Keratinocyte (primary cell): ENCODE results near the gene ARL6. TPM values are rescaled to one million over a fixed set of nuclear protein-coding genes. Genes with fewer than 3 reads are reported as not detected.

Experiments used
- DNase-seq: peaks from one replicate; pipeline ENCODE4 v3.0.0-alpha.2; 2011; ENCODE audit warnings: low read depth, missing footprints, low spot score
- FAIRE-seq: peaks from 2 replicates; lab custom pipeline; 2011; peaks lifted over from hg19 to GRCh38; lab: Jason Lieb, UNC
- H2AFZ ChIP-seq: 2 replicates; pipeline ENCODE4 v1.6.0; 2012; ENCODE audit warnings: low read length, control low read depth, inconsistent platforms; ENCODE audit not compliant: control insufficient read depth
- H3K27ac ChIP-seq: 2 replicates; pipeline ENCODE4 v1.5.1; 2011; ENCODE audit warnings: low read length; ENCODE audit not compliant: control insufficient read depth, insufficient read depth
- H3K27me3 ChIP-seq: 3 replicates; pipeline ENCODE4 v1.6.0; 2011; ENCODE audit warnings: low read length; ENCODE audit not compliant: control insufficient read depth, insufficient read depth; ENCODE audit errors: extremely low read depth
- H3K36me3 ChIP-seq, 2 experiments: 2 replicates in 1 of 2; 3 replicates in 1 of 2; pipeline ENCODE4 v1.5.1; 2011; ENCODE audit warnings: low read length in 2 of 2, mild to moderate bottlenecking in 1 of 2; ENCODE audit not compliant: control insufficient read depth in 2 of 2, insufficient read depth in 2 of 2; ENCODE audit errors: extremely low read depth in 1 of 2
- H3K4me1 ChIP-seq: 3 replicates; pipeline ENCODE4 v1.5.1; 2011; ENCODE audit warnings: low read length; ENCODE audit not compliant: control insufficient read depth, insufficient read depth; ENCODE audit errors: extremely low read depth
- H3K4me2 ChIP-seq: 3 replicates; pipeline ENCODE4 v1.6.0; 2011; ENCODE audit warnings: low read depth, low read length; ENCODE audit not compliant: control insufficient read depth, insufficient read depth; ENCODE audit errors: extremely low read depth
- H3K4me3 ChIP-seq, 3 experiments: fragments of 200-600 bp in 1 of 3; sonication (generic) in 1 of 3; 2 replicates in 2 of 3; 3 replicates in 1 of 3; pipeline ENCODE4 v1.5.1; 2011 to 2016; ENCODE audit warnings: low read length in 3 of 3, mild to moderate bottlenecking in 3 of 3, control low read depth in 2 of 3, inconsistent platforms in 1 of 3, low read depth in 1 of 3, mixed read lengths in 1 of 3, mixed run types in 1 of 3, moderate library complexity in 1 of 3; ENCODE audit not compliant: control insufficient read depth in 2 of 3, insufficient read depth in 2 of 3; ENCODE audit errors: extremely low read depth in 1 of 3
- H3K79me2 ChIP-seq: 2 replicates; pipeline ENCODE4 v1.6.0; 2012; ENCODE audit warnings: low read length; ENCODE audit not compliant: control insufficient read depth, insufficient read depth
- H3K9ac ChIP-seq: 3 replicates; pipeline ENCODE4 v1.6.0; 2011; ENCODE audit warnings: low read length; ENCODE audit not compliant: control insufficient read depth, insufficient read depth; ENCODE audit errors: extremely low read depth
- H3K9me1 ChIP-seq: 3 replicates; pipeline ENCODE4 v1.6.0; 2011; ENCODE audit warnings: low read length; ENCODE audit not compliant: control insufficient read depth, insufficient read depth; ENCODE audit errors: extremely low read depth
- H3K9me3 ChIP-seq: 2 replicates; pipeline ENCODE4 v1.5.1; 2012; ENCODE audit warnings: low read depth, low read length; ENCODE audit not compliant: control insufficient read depth
- H4K20me1 ChIP-seq: 3 replicates; pipeline ENCODE4 v1.6.0; 2011; ENCODE audit warnings: low read length; ENCODE audit not compliant: control insufficient read depth, insufficient read depth; ENCODE audit errors: extremely low read depth
- EZH2 ChIP-seq: IDR thresholded peaks from one replicate; pipeline ENCODE4 v1.6.1; 2012; ENCODE audit warnings: inconsistent platforms, mild to moderate bottlenecking, low read length, moderate library complexity
- dilution Hi-C: fragments of 300-500 bp; cut with MboI; formaldehyde crosslinking; loops from one replicate; pipeline ENCODE4 v1.7.0; 2020; ENCODE audit warnings: low sequenced_read_pairs; ENCODE audit not compliant: extremely low pct_ligation_motif_present
- polyA minus RNA-seq, 3 experiments: library from RNA; depleted of rRNA, polyadenylated mRNA; stranded (reverse); fragments of >200 nt; gene quantifications; 1 replicate in 1 of 3; 2 replicates in 1 of 3; 3 replicates in 1 of 3; pipeline ENCODE4 v1.2.3, GENCODE V29; 2011
- polyA plus RNA-seq, 5 experiments: library from polyadenylated mRNA; depleted of rRNA in 3 of 5; stranded (reverse) in 3 of 5; stranded (forward) in 1 of 5; unstranded in 1 of 5; fragments of >200 nt; gene quantifications; 1 replicate in 1 of 5; 2 replicates in 3 of 5; 3 replicates in 1 of 5; pipeline versions ENCODE4 v1.2.1 to v1.2.3, GENCODE V29; 2011 to 2012; ENCODE audit warnings: missing spikeins in 2 of 5, low read depth in 1 of 5, low replicate concordance in 1 of 5
- TF ChIP-seq, protein P1 (sequence below), 3 experiments: IDR thresholded peaks in 1 of 3; conservative IDR thresholded peaks in 1 of 3; optimal IDR thresholded peaks in 1 of 3; 2 replicates in 2 of 3; 3 replicates in 1 of 3; pipeline versions ENCODE3 to v1.5.1; 2011; ENCODE audit warnings: low read length in 3 of 3, mild to moderate bottlenecking in 3 of 3, moderate library complexity in 2 of 3, control low read depth in 1 of 3, inconsistent platforms in 1 of 3; ENCODE audit not compliant: insufficient read depth in 2 of 3; ENCODE audit errors: extremely low read depth in 1 of 3

The ARL6 gene, protein sequence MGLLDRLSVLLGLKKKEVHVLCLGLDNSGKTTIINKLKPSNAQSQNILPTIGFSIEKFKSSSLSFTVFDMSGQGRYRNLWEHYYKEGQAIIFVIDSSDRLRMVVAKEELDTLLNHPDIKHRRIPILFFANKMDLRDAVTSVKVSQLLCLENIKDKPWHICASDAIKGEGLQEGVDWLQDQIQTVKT
- polyA plus RNA-seq (4.2 to 8.3 TPM (median 7.4 TPM) in 3 replicates), polyA minus RNA-seq (3.2 to 12.5 TPM (median 10.1 TPM) in 3 replicates)
- 1.6 TPM for polyA plus RNA-seq (2011; ENCODE audit: low read depth)
- 2.9 and 6.7 TPM in 2 replicates for polyA plus RNA-seq (2011; cell fraction: cytosol; rRNA removed)
- polyA plus RNA-seq (2011; cell fraction: nucleus; rRNA removed) = 5.1 and 6.3 TPM in 2 replicates
- 2.9 and 4.4 TPM in 2 replicates for polyA plus RNA-seq (2012; ENCODE audit: low replicate concordance)
- 2.7 TPM for polyA minus RNA-seq (2011; cell fraction: cytosol; rRNA and poly(A)+ RNA removed)
- polyA minus RNA-seq (2011; cell fraction: nucleus; rRNA and poly(A)+ RNA removed) = 5.4 and 8.9 TPM in 2 replicates

DNA sequence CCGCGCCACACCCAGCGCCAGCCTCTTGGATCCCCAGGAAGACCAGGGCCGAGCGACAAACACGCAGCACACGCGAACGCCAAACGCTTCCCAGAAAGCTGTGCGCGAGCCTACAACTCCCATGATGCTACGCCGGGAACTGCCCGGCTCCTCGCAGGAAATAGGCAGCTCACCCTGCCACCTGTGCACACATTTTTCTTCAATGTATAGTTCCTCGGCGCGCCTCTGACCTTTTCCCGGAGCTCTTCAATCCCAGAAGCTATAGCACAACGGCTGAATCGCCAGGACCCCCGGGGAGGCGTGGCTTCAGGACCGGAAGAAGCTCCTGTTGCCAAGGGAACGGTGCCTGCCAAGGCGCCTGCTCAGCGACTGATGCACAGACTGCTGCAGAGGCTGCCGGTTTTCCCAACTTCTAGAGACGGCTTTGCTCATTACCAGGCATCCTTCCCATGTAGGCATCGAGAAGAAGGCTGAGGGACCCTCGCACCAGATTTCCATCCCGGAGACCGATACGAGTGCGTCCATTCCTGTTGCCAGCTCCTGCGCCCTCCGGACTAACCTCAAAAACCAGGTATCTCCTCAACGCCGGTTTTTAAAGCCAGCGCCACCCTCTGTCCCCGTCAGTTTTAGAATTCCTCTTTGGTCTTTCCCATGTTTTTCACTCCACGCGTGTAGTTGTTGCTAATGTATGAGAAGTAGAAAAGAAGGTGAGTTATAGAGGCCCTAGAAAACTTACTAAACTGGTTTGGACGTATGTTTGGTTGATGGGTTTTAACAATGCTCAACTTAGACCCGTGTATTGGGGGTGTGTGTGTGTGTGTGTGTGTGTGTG, at the start of gene ARL6:
Gene ARL6, plus strand, starts transcription at position 352 of the 832 bp plus-strand sequence. CDS start 3,350 bp downstream, outside the sequence.
- TF ChIP-seq, protein P1, sequence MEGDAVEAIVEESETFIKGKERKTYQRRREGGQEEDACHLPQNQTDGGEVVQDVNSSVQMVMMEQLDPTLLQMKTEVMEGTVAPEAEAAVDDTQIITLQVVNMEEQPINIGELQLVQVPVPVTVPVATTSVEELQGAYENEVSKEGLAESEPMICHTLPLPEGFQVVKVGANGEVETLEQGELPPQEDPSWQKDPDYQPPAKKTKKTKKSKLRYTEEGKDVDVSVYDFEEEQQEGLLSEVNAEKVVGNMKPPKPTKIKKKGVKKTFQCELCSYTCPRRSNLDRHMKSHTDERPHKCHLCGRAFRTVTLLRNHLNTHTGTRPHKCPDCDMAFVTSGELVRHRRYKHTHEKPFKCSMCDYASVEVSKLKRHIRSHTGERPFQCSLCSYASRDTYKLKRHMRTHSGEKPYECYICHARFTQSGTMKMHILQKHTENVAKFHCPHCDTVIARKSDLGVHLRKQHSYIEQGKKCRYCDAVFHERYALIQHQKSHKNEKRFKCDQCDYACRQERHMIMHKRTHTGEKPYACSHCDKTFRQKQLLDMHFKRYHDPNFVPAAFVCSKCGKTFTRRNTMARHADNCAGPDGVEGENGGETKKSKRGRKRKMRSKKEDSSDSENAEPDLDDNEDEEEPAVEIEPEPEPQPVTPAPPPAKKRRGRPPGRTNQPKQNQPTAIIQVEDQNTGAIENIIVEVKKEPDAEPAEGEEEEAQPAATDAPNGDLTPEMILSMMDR (optimal IDR thresholded peaks at IDR 0.05 in 1 of 3, IDR thresholded peaks at IDR 0.05 in 1 of 3, conservative IDR thresholded peaks at IDR 0.05 in 1 of 3; ENCODE audit: extremely low read depth in 1 of 3, insufficient read depth in 2 of 3, low read length in 3 of 3) = peak in 2 of 3 experiments; percentile 7 to 19
- TF ChIP-seq EZH2 = no peak
- dilution Hi-C loops = no loop called here
- peak within 1 kb of the TSS; percentile 86 to 88 (median 87) for H3K4me3 ChIP-seq
- peak within 1 kb of the TSS; percentile 90 for H3K4me2 ChIP-seq
- H3K36me3 ChIP-seq = no peaks in the 10 kb centered on the region
- no peaks in the 10 kb centered on the region for H3K9me3 ChIP-seq
- peak within 1 kb of the TSS; percentile 95 for H2AFZ ChIP-seq
- no peaks in the 10 kb centered on the region for H3K79me2 ChIP-seq
- no peaks in the 10 kb centered on the region for H3K9me1 ChIP-seq
- peak within 1 kb of the TSS; percentile 27 for H3K27ac ChIP-seq
- H3K27me3 ChIP-seq = no peaks in the 10 kb centered on the region
- peak within 1 kb of the TSS; percentile 67 for H3K9ac ChIP-seq
- DNase-seq = no peak
- H3K4me1 ChIP-seq = peaks cover 11% of the 10 kb centered on the region
- H4K20me1 ChIP-seq = no peaks in the 10 kb centered on the region
- FAIRE-seq = peak; percentile 76

DNA sequence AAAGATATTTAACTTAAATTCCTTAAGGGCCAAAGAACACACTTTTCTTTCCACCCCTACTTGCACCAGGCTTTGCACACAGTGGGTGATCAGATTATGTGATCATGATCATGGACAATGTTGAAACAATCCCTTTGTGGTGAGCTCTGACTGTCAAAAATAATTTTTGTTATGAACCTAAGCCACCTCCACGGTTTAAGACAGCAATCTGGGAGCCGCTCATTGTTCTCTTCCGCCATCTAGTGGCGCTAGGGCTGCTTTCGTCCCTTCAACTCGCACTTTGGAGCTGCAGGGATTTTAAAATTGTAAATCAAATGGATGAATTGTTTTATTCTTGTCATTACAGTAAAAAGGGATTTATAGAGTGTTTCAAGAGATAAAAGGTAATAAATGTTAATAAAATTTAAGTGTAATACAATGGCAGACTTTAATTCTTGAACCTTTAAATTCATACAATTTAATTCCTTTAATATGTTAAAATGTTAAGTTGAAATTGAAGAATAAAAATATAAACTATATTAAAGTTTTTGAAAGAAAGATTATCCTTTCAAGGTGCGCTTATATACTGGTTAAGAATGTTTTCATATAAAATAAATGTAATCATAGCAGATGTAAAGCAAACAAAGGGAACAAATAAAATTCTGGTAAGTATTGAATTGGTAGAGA, 45.3 kb upstream of the ARL6 start:
- Histone ChIP-seq H4K20me1 (no peaks in the 10 kb centered on the region), H3K9me3 (no peaks in the 10 kb centered on the region), H2AFZ (peak overlapping the region; percentile 81), H3K4me2 (peak overlapping the region; percentile 72), H3K27ac (no peak overlapping the region), H3K4me3 (peak overlapping the region in 1 of 3 experiments; percentile 49), H3K4me1 (no peaks in the 10 kb centered on the region), H3K9me1 (no peaks in the 10 kb centered on the region), H3K79me2 (no peaks in the 10 kb centered on the region), H3K36me3 (no peaks in the 10 kb centered on the region), H3K27me3 (no peaks in the 10 kb centered on the region), H3K9ac (no peak overlapping the region)
- FAIRE-seq = peak; percentile 20
- TF ChIP-seq, protein P1 (optimal IDR thresholded peaks at IDR 0.05 in 1 of 3, IDR thresholded peaks at IDR 0.05 in 1 of 3, conservative IDR thresholded peaks at IDR 0.05 in 1 of 3; ENCODE audit: extremely low read depth in 1 of 3, insufficient read depth in 2 of 3, low read length in 3 of 3) = peak; percentile 85 to 97 (median 90)
- TF ChIP-seq EZH2 = no peak
- DNase-seq = peak; percentile 5
- dilution Hi-C loops = no loop called here
